SU-DHL-6 (cell line): ENCODE data around the gene MST1R.
"Not testable (repeated sequence)": the region's sequence is repeated elsewhere in the genome, so short reads cannot be mapped to it uniquely, and the experiment has no call there.

ENCODE experiments used
- H2AFZ ChIP-seq: fragments of 200-600 bp; sonication (generic); 2 replicates; pipeline ENCODE4 v1.6.1; 2014; ENCODE audit warnings: low read depth, mild to moderate bottlenecking, moderate library complexity, mixed read lengths, antibody characterized with exemption, low read length; ENCODE audit not compliant: severe bottlenecking
- H3F3A ChIP-seq: fragments of 200-600 bp; shearing (Covaris generic); 2 replicates; pipeline ENCODE4 v1.6.0; 2016; ENCODE audit warnings: antibody characterized with exemption, mild to moderate bottlenecking; ENCODE audit not compliant: insufficient read depth
- H3K27ac ChIP-seq: fragments of 200-600 bp; sonication (generic); 2 replicates; pipeline ENCODE4 v1.5.1; 2016; ENCODE audit warnings: low read depth, mild to moderate bottlenecking, low read length, moderate library complexity, mixed read lengths
- H3K27me3 ChIP-seq: fragments of 200-600 bp; sonication (generic), shearing (Covaris generic); 2 replicates; pipeline ENCODE4 v1.6.0; 2014; ENCODE audit warnings: mild to moderate bottlenecking, low read length
- H3K36me3 ChIP-seq: fragments of 200-600 bp; sonication (generic); 2 replicates; pipeline ENCODE4 v1.6.1; 2014; ENCODE audit warnings: mild to moderate bottlenecking, low read length, mixed read lengths
- H3K4me2 ChIP-seq: fragments of 300-600, 200-600 bp; shearing (Covaris generic), sonication (generic); 2 replicates; pipeline ENCODE4 v1.6.0; 2014; ENCODE audit warnings: low read length, low read depth, mild to moderate bottlenecking; ENCODE audit not compliant: poor library complexity, severe bottlenecking
- H3K4me3 ChIP-seq: fragments of 200-600 bp; sonication (generic); 2 replicates; pipeline ENCODE4 v1.5.1; 2014; ENCODE audit warnings: antibody characterized with exemption, low read length, mild to moderate bottlenecking, mixed read lengths; ENCODE audit not compliant: insufficient read depth, poor library complexity, severe bottlenecking
- H3K79me2 ChIP-seq: fragments of 200-600 bp; sonication (generic); 2 replicates; pipeline ENCODE4 v1.6.1; 2014; ENCODE audit warnings: mild to moderate bottlenecking, low read length, moderate library complexity; ENCODE audit not compliant: insufficient read depth
- H3K9ac ChIP-seq: fragments of 200-600 bp; sonication (generic); 2 replicates; pipeline ENCODE4 v1.7.0; 2014; ENCODE audit warnings: mild to moderate bottlenecking, low read length
- H3K9me2 ChIP-seq: fragments of 200-600 bp; sonication (generic); replicated peaks from 2 replicates; pipeline ENCODE4 v1.6.1; 2014; ENCODE audit warnings: low read length; ENCODE audit not compliant: insufficient read depth
- H3K9me3 ChIP-seq: fragments of 200-600 bp; sonication (generic); 2 replicates; pipeline ENCODE4 v1.6.1; 2014; ENCODE audit warnings: low read length, mixed read lengths; ENCODE audit not compliant: insufficient read depth
- H4K20me1 ChIP-seq: fragments of 200-600 bp; sonication (generic); 2 replicates; pipeline ENCODE4 v1.6.1; 2014; ENCODE audit warnings: low read depth, mild to moderate bottlenecking, antibody characterized with exemption, low read length, moderate library complexity, mixed read lengths
- EZH2phosphoT487 ChIP-seq: fragments of 200-600 bp; sonication (generic), shearing (Covaris generic); conservative IDR thresholded peaks from 2 replicates; pipeline ENCODE4 v1.6.1; 2018; ENCODE audit warnings: mild to moderate bottlenecking, antibody characterized with exemption, low read length, moderate library complexity, mixed read lengths
- TF ChIP-seq, protein P1 (sequence below): fragments of 200-600 bp; sonication (generic); IDR thresholded peaks from one replicate; pipeline ENCODE4 v1.5.1; 2017; ENCODE audit warnings: antibody characterized with exemption, mild to moderate bottlenecking, low read length, moderate library complexity; ENCODE audit not compliant: insufficient read depth, poor library complexity, severe bottlenecking

Gene MST1R

DNA sequence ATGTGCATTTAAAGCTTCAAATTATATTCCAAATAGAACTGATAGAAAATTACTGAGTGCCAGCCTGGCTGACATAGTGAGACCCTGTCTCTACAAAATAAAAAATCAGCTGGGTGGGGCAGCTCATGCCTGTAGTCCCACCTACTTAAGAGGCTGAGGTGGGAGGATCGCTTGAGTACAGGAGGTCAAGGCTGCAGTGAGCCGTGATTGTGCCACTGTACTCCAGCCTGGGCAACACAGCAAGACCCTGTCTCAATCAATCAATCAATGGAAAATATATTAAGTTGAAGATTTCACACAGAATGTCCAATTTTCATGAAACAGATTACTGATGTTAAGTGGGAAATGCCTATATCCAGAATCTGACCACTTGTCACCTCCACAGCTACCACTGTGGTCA is 21.8 kb upstream of the MST1R start:
- Histone ChIP-seq H3K27me3 (no peaks in the 10 kb centered on the region), H3K9me2 (no peaks in the 10 kb centered on the region), H3K9me3 (no peaks in the 10 kb centered on the region), H3K27ac (no peak overlapping the region), H3K79me2 (peaks cover 3% of the 10 kb centered on the region; the same call in 1 of the 2 replicates), H3K4me2 (no peak overlapping the region), H3F3A (no peaks in the 10 kb centered on the region), H3K4me3 (no peak overlapping the region), H3K36me3 (no peaks in the 10 kb centered on the region), H2AFZ (no peak overlapping the region), H4K20me1 (no peaks in the 10 kb centered on the region), H3K9ac (no peak overlapping the region)
- TF ChIP-seq, protein P1, sequence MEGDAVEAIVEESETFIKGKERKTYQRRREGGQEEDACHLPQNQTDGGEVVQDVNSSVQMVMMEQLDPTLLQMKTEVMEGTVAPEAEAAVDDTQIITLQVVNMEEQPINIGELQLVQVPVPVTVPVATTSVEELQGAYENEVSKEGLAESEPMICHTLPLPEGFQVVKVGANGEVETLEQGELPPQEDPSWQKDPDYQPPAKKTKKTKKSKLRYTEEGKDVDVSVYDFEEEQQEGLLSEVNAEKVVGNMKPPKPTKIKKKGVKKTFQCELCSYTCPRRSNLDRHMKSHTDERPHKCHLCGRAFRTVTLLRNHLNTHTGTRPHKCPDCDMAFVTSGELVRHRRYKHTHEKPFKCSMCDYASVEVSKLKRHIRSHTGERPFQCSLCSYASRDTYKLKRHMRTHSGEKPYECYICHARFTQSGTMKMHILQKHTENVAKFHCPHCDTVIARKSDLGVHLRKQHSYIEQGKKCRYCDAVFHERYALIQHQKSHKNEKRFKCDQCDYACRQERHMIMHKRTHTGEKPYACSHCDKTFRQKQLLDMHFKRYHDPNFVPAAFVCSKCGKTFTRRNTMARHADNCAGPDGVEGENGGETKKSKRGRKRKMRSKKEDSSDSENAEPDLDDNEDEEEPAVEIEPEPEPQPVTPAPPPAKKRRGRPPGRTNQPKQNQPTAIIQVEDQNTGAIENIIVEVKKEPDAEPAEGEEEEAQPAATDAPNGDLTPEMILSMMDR = no peak
- TF ChIP-seq EZH2phosphoT487 = no peak

DNA sequence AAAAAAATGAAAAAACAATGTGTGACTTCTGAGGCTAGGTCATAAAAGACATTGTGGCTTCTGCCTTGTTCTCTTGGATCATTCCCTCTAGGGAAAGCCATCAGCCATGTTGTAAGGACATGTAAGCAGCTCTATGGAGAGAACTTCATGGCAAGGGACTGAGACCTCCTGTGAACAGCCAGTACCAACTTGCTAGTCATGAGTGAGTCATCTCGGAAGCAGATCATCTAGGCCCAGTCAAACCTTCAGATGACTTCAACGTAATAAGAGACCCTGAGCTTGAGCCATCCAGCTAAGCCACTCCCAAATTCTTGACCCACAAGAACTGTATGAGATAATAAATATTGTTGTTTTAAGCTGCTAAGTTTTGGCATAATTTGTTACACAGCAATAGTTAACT is 21.0 kb upstream of the MST1R start:
- Histone ChIP-seq H4K20me1 (no peaks in the 10 kb centered on the region), H3K4me2 (no peak overlapping the region), H3K36me3 (no peaks in the 10 kb centered on the region), H3F3A (no peaks in the 10 kb centered on the region), H3K79me2 (peaks cover 3% of the 10 kb centered on the region; the same call in 1 of the 2 replicates), H3K27me3 (no peaks in the 10 kb centered on the region), H3K4me3 (no peak overlapping the region), H2AFZ (no peak overlapping the region), H3K27ac (no peak overlapping the region), H3K9ac (no peak overlapping the region), H3K9me3 (no peaks in the 10 kb centered on the region), H3K9me2 (no peaks in the 10 kb centered on the region)
- no peak for TF ChIP-seq EZH2phosphoT487
- TF ChIP-seq, protein P1 = no peak

DNA sequence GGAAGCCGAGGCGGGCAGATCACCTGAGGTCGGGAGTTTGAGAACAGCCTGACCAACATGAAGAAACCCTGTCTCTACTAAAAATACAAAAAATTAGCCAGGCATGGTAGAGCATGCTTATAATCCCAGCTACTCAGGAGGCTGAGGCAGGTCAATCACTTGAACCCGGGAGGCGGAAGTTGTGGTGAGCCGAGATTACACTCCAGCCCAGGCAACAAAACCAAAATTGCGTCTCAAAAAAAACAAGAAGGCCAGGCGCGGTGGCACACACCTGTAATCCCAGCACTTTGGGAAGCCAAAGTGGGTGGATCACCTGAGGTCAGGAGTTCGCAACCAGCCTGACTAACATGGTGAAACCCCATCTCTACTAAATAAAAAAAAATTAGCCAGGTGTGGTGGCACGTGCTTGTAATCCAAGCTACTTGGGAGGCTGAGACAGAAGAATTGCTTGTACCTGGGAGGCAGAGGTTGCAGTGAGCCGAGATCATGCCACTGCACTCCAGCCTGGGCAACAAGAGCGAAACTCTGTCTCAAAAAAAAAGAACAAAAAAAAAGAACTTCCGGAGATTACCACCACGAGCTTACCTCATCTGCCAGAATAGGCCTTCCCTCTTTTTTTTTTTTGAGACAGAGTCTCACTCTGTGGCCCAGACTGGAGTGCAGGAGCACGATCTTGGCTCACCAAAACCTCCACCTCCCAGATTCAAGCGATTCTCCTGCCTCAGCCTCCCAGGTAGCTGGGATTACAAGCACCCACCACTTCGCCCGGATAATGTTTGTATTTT is 14.3 kb upstream of the MST1R start:
- not testable (repeated sequence) for H3K4me2 ChIP-seq, H3K27ac ChIP-seq, H3K36me3 ChIP-seq, H3K9ac ChIP-seq, H3K27me3 ChIP-seq, H3K4me3 ChIP-seq, H3K9me2 ChIP-seq, H2AFZ ChIP-seq, H3F3A ChIP-seq, H3K79me2 ChIP-seq, H4K20me1 ChIP-seq, H3K9me3 ChIP-seq

DNA sequence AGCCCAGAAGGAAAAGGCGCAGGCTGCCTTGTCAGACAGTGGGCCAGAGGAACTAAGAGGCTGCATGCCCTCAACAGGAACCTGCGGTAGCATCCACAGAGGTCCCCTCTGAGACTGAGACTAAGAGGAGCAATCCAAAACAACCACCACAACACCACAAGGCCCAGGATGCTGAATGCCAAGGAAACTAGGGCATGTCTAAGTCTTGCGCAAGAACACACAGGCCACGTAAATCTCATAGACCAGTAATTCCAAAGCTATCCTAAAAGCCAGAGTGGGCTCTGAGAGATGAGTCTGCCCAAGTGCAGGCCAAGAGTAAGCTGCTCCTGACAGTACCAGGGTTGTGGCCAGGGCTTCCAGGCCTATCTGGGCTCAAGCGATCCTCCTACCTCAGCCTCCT is 13.0 kb upstream of the MST1R start:
- Histone ChIP-seq H3K27me3 (no peaks in the 10 kb centered on the region), H3K27ac (no peak overlapping the region), H3K4me3 (no peak overlapping the region), H3K79me2 (no peaks in the 10 kb centered on the region), H3K4me2 (no peak overlapping the region), H4K20me1 (no peaks in the 10 kb centered on the region), H3K36me3 (no peaks in the 10 kb centered on the region), H3K9me3 (no peaks in the 10 kb centered on the region), H3F3A (no peaks in the 10 kb centered on the region), H2AFZ (no peak overlapping the region), H3K9ac (no peak overlapping the region), H3K9me2 (no peaks in the 10 kb centered on the region)
- TF ChIP-seq EZH2phosphoT487 = no peak
- TF ChIP-seq, protein P1 = no peak
